ENCODE results near the gene SNX2. TPM values are rescaled to one million over a fixed set of nuclear protein-coding genes. Genes with fewer than 3 reads are reported as not detected.
"Not testable (repeated sequence)": the region's sequence is repeated elsewhere in the genome, so short reads cannot be mapped to it uniquely, and the experiment has no call there.

SNX2 gene
- total RNA-seq, 2 experiments from 2014 or later = 42.0 to 48.3 TPM

DNA sequence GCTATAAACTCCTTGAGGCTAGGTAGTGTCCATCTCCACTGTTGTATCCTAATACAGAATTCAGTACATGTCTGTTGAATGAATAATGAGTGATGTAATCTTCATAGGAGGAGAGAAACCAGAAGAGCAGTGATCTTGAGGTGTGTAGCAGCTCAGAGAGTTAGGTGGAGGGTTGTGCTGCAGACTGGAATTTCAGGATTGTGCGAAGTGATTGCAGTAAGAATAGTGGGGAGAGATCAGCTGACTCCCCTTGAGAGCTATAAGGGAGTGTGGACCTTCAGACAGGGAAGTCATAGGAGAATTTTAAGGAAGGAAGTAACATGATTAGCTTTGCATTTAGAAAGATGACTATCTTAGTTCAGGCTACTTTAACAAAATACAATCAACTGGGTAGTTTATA, 74.9 kb downstream of the SNX2 start:
- peaks cover 5% of the 10 kb centered on the region for H3K4me1 Mint-ChIP-seq (ENCODE audit: low read depth)
- no peaks in the 10 kb centered on the region for H3K9me3 Mint-ChIP-seq
- ChIA-PET POLR2A (no interaction called here), CTCF (interaction anchor here (1.0 kb wide), 1 partner anchor 41 kb away, joined by 3 read pairs; no protein-coding TSS in a partner anchor)
- intact Hi-C loops (cut with micrococcal nuclease) = loop anchor here (10.0 kb wide), 1 partner anchor 75 kb away; the partner anchor contains the start of gene SNX2
- ATAC-seq = no peak
- DNase-seq = no peak
- no peak overlapping the region for H3K4me3 Mint-ChIP-seq
- H3K27me3 Mint-ChIP-seq = no peaks in the 10 kb centered on the region
- H3K27ac Mint-ChIP-seq = no peak overlapping the region
- H3K36me3 Mint-ChIP-seq (ENCODE audit: low read depth) = no peaks in the 10 kb centered on the region
- no peak for TF ChIP-seq CTCF (IDR thresholded peaks at IDR 0.05)

DNA sequence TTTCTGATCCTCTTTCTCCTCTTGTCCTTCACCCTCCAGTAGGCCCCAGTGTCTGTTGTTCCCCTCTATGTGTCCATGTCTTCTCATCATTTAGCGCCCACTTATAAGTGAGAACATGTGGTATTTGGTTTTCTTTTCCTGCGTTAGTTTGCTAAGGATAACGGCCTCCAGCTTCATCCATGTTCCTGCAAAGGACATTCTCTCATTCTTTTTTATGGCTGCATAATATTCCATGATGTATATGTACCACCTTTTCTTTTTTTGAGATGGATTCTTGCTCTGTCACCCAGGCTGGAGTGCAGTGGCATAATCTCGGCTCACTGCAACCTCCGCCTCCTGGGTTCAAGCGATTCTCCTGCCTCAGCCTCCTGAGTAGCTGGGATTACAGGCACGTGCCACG, 82.7 kb downstream of the SNX2 start:
- CTCF ChIA-PET; POLR2A ChIA-PET; H3K27me3 Mint-ChIP-seq; H3K9me3 Mint-ChIP-seq; H3K4me1 Mint-ChIP-seq (ENCODE audit: low read depth); H3K4me3 Mint-ChIP-seq; ATAC-seq; H3K27ac Mint-ChIP-seq; DNase-seq; intact Hi-C loops (cut with micrococcal nuclease); H3K36me3 Mint-ChIP-seq (ENCODE audit: low read depth): not testable (repeated sequence)

- Mint-ChIP-seq H3K27me3 (peaks cover 5% of the 10 kb centered on the region), H3K36me3 (ENCODE audit: low read depth) (no peaks in the 10 kb centered on the region), H3K9me3 (no peaks in the 10 kb centered on the region), H3K27ac (no peak overlapping the region), H3K4me3 (no peak overlapping the region), H3K4me1 (ENCODE audit: low read depth) (no peaks in the 10 kb centered on the region)
- intact Hi-C loops (cut with micrococcal nuclease) = no loop called here
- ATAC-seq (no peak), DNase-seq (no peak)
- POLR2A ChIA-PET = no interaction called here
- CTCF ChIA-PET = interaction anchor here (1.6 kb wide), 1 partner anchor 12 kb away, joined by 4 read pairs; no protein-coding TSS in a partner anchor
- TF ChIP-seq CTCF (IDR thresholded peaks at IDR 0.05) = no peak
Measured at GRCh38 chr5:122858451-122858850, 83.6 kb downstream of the SNX2 start.

- intact Hi-C loops (cut with micrococcal nuclease) = no loop called here
- H3K27me3 Mint-ChIP-seq = peaks cover 5% of the 10 kb centered on the region
- CTCF ChIA-PET = no interaction called here
- DNase-seq (no peak), ATAC-seq (no peak)
- H3K4me1 Mint-ChIP-seq (ENCODE audit: low read depth) = no peaks in the 10 kb centered on the region
- no peak for TF ChIP-seq CTCF (IDR thresholded peaks at IDR 0.05)
- H3K27ac Mint-ChIP-seq = no peak overlapping the region
- H3K4me3 Mint-ChIP-seq = no peak overlapping the region
- no peaks in the 10 kb centered on the region for H3K9me3 Mint-ChIP-seq
- no peaks in the 10 kb centered on the region for H3K36me3 Mint-ChIP-seq (ENCODE audit: low read depth)
- POLR2A ChIA-PET = no interaction called here
Measured at GRCh38 chr5:122863240-122863639, 88.4 kb downstream of the SNX2 start.

GRCh38 chr5:122863721-122864120, 88.8 kb downstream of the SNX2 start:
- no peak overlapping the region for H3K4me3 Mint-ChIP-seq

More at GRCh38 chr5:122863721-122864120, 88.8 kb downstream of the SNX2 start:
- Mint-ChIP-seq H3K4me1 (ENCODE audit: low read depth) (no peaks in the 10 kb centered on the region), H3K27me3 (peaks cover 5% of the 10 kb centered on the region), H3K27ac (no peak overlapping the region), H3K36me3 (ENCODE audit: low read depth) (no peaks in the 10 kb centered on the region), H3K9me3 (no peaks in the 10 kb centered on the region)
- ATAC-seq (no peak), DNase-seq (no peak)
- intact Hi-C loops (cut with micrococcal nuclease) = no loop called here
- TF ChIP-seq CTCF (IDR thresholded peaks at IDR 0.05) = no peak
- ChIA-PET POLR2A (no interaction called here), CTCF (no interaction called here)

Data from activated CD8-positive, alpha-beta T cell treated with anti-CD3 and anti-CD28 coated beads for 36 hours (primary cell).